Astrocyte (in vitro differentiated cells and primary cell): ENCODE measurements around the gene DNAH1. TPM values are rescaled to one million over a fixed set of nuclear protein-coding genes. Genes with fewer than 3 reads are reported as not detected.

Experiments used
- DNase-seq: peaks from one replicate; pipeline ENCODE4 v3.0.0-alpha.2; 2010; ENCODE audit warnings: low read depth
- FAIRE-seq: peaks from 2 replicates; lab custom pipeline; 2011; peaks lifted over from hg19 to GRCh38; lab: Jason Lieb, UNC
- H2AFZ ChIP-seq: 2 replicates; pipeline ENCODE4 v1.6.0; 2012; ENCODE audit warnings: low read depth, low read length, inconsistent platforms
- H3K27ac ChIP-seq: 2 replicates; pipeline ENCODE4 v1.5.1; 2011; ENCODE audit warnings: low read depth, low read length, inconsistent platforms
- H3K27me3 ChIP-seq: 2 replicates; pipeline ENCODE4 v1.6.0; 2011; ENCODE audit warnings: low read length, inconsistent platforms; ENCODE audit not compliant: insufficient read depth
- H3K36me3 ChIP-seq: 2 replicates; pipeline ENCODE4 v1.5.1; 2011; ENCODE audit warnings: low read length, inconsistent platforms; ENCODE audit not compliant: insufficient read depth
- H3K4me1 ChIP-seq: 2 replicates; pipeline ENCODE4 v1.5.1; 2011; ENCODE audit warnings: low read length, inconsistent platforms; ENCODE audit not compliant: insufficient read depth
- H3K4me2 ChIP-seq: 2 replicates; pipeline ENCODE4 v1.6.0; 2012; ENCODE audit warnings: low read length, inconsistent platforms
- H3K4me3 ChIP-seq: 2 replicates; pipeline ENCODE4 v1.5.1; 2011; ENCODE audit warnings: low read depth, mild to moderate bottlenecking, low read length, inconsistent platforms; ENCODE audit not compliant: insufficient read depth
- H3K79me2 ChIP-seq: 2 replicates; pipeline ENCODE4 v1.6.0; 2012; ENCODE audit warnings: mild to moderate bottlenecking, low read length, inconsistent platforms; ENCODE audit not compliant: insufficient read depth
- H3K9ac ChIP-seq: 2 replicates; pipeline ENCODE4 v1.6.0; 2012; ENCODE audit warnings: mild to moderate bottlenecking, low read length, inconsistent platforms
- H3K9me3 ChIP-seq: 2 replicates; pipeline ENCODE4 v1.5.1; 2012; ENCODE audit warnings: low read depth, mild to moderate bottlenecking, low read length, inconsistent platforms; ENCODE audit not compliant: insufficient read depth
- H4K20me1 ChIP-seq: 2 replicates; pipeline ENCODE4 v1.6.0; 2012; ENCODE audit warnings: low read length, inconsistent platforms; ENCODE audit not compliant: insufficient read depth
- H3K27ac Mint-ChIP-seq: one replicate; pipeline ENCODE4 v1.8.0; 2021; ENCODE audit warnings: mild to moderate bottlenecking, mixed read lengths; ENCODE audit not compliant: unreplicated experiment
- H3K27me3 Mint-ChIP-seq: one replicate; pipeline ENCODE4 v1.8.0; 2021; ENCODE audit warnings: low read depth, mixed read lengths; ENCODE audit not compliant: unreplicated experiment
- H3K36me3 Mint-ChIP-seq: one replicate; pipeline ENCODE4 v1.8.0; 2021; ENCODE audit warnings: low read depth, mixed read lengths; ENCODE audit not compliant: unreplicated experiment
- H3K4me1 Mint-ChIP-seq: one replicate; pipeline ENCODE4 v1.8.0; 2021; ENCODE audit warnings: low read depth, mixed read lengths; ENCODE audit not compliant: unreplicated experiment
- H3K4me3 Mint-ChIP-seq: one replicate; pipeline ENCODE4 v1.8.0; 2021; ENCODE audit warnings: mild to moderate bottlenecking, moderate library complexity, mixed read lengths; ENCODE audit not compliant: unreplicated experiment
- H3K9me3 Mint-ChIP-seq: one replicate; pipeline ENCODE4 v1.8.0; 2021; ENCODE audit warnings: mild to moderate bottlenecking, mixed read lengths; ENCODE audit not compliant: unreplicated experiment
- CTCF ChIP-seq: IDR thresholded peaks from 2 replicates; pipeline ENCODE4 v1.5.1; 2011; ENCODE audit warnings: low read depth, mild to moderate bottlenecking, inconsistent platforms, low read length, moderate library complexity; ENCODE audit not compliant: insufficient read depth
- EZH2 ChIP-seq: IDR thresholded peaks from 2 replicates; pipeline ENCODE4 v1.6.1; 2012; ENCODE audit warnings: mild to moderate bottlenecking, low read length, inconsistent platforms; ENCODE audit not compliant: insufficient read depth
- total RNA-seq: library from RNA; stranded (reverse); gene quantifications from 2 replicates; pipeline ENCODE4 v1.2.1, GENCODE V29; 2021

DNAH1 gene
- total RNA-seq, 1 donor from 2014 or later: 2.3 TPM

DNA sequence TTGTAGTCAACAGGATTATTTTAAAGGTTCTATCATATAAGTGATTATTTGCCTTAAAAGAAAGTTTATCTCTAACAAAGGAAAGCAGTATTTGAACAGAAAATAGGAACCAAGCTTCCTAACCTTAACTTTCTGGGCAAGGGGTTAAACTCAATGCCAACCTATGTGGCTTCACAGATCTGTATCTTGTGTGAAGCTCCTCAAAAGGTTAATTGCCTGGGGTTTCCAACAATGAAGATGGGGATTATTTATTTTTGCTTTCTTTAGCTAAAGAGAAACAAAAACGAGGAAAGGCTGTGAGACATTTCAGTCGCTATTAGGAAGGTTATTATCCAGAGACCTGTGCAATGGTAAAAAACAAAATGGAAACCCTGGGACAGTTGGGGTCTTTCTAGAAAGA, 36.5 kb upstream of the DNAH1 start:
- H3K27me3 Mint-ChIP-seq: no peaks in the 10 kb centered on the region
- peaks cover 27% of the 10 kb centered on the region for H3K4me1 Mint-ChIP-seq
- Histone ChIP-seq H4K20me1 (peaks cover 36% of the 10 kb centered on the region), H3K27me3 (no peaks in the 10 kb centered on the region), H3K27ac (no peak overlapping the region), H3K4me2 (peak overlapping the region; percentile 99), H3K79me2 (peaks cover 36% of the 10 kb centered on the region), H2AFZ (peak overlapping the region; percentile 0), H3K36me3 (no peaks in the 10 kb centered on the region), H3K4me3 (peak overlapping the region; percentile 99), H3K9ac (peak overlapping the region; percentile 21), H3K9me3 (no peaks in the 10 kb centered on the region), H3K4me1 (peaks cover 25% of the 10 kb centered on the region)
- TF ChIP-seq CTCF (no peak), EZH2 (no peak)
- no peak for DNase-seq
- H3K27ac Mint-ChIP-seq: peak overlapping the region; percentile 66
- H3K4me3 Mint-ChIP-seq: peak overlapping the region; percentile 93
- H3K36me3 Mint-ChIP-seq: peaks cover 4% of the 10 kb centered on the region
- no peak for FAIRE-seq
- H3K9me3 Mint-ChIP-seq: no peaks in the 10 kb centered on the region

DNA sequence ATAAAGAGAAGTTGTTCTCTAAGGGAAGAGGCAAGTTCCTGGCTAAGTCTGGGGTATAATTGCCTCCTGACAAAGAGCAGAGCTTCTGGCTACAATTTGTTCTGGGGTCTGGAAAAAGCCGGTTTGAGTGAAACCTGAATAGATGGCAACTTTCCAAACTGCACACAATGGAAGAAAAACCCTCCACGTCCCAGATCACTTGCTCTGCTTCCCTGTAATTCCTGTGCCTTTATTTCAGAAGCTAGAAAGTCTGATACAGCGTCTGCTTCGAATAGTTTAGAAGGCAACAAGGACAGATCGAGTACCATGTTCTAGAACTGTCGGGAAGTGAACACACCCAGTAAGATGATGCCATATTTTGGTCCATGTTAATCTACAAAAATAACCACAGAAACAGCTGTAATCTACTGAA, 36.1 kb upstream of the DNAH1 start:
- H3K27me3 ChIP-seq: no peaks in the 10 kb centered on the region
- Mint-ChIP-seq H3K27ac (no peak overlapping the region), H3K27me3 (no peaks in the 10 kb centered on the region), H3K36me3 (peaks cover 4% of the 10 kb centered on the region), H3K9me3 (no peaks in the 10 kb centered on the region), H3K4me1 (peaks cover 25% of the 10 kb centered on the region), H3K4me3 (peak overlapping the region; percentile 93)
- no peaks in the 10 kb centered on the region for H3K36me3 ChIP-seq
- H2AFZ ChIP-seq: peak overlapping the region; percentile 0
- H3K79me2 ChIP-seq: peaks cover 31% of the 10 kb centered on the region
- peak overlapping the region; percentile 21 for H3K9ac ChIP-seq
- H3K27ac ChIP-seq: no peak overlapping the region
- H3K4me3 ChIP-seq: no peak overlapping the region
- TF ChIP-seq CTCF (no peak), EZH2 (no peak)
- no peaks in the 10 kb centered on the region for H3K9me3 ChIP-seq
- H3K4me1 ChIP-seq: peaks cover 25% of the 10 kb centered on the region
- FAIRE-seq (no peak), DNase-seq (peak; percentile 52)
- peak overlapping the region; percentile 99 for H3K4me2 ChIP-seq
- peaks cover 31% of the 10 kb centered on the region for H4K20me1 ChIP-seq

- H3K36me3 ChIP-seq: no peaks in the 10 kb centered on the region
- Mint-ChIP-seq H3K4me1 (peaks cover 27% of the 10 kb centered on the region), H3K27me3 (no peaks in the 10 kb centered on the region), H3K36me3 (peaks cover 4% of the 10 kb centered on the region), H3K4me3 (no peak overlapping the region), H3K9me3 (no peaks in the 10 kb centered on the region), H3K27ac (peak overlapping the region; percentile 12)
- peaks cover 25% of the 10 kb centered on the region for H3K4me1 ChIP-seq
- H3K4me2 ChIP-seq: no peak overlapping the region
- peaks cover 10% of the 10 kb centered on the region for H4K20me1 ChIP-seq
- peaks cover 17% of the 10 kb centered on the region for H3K79me2 ChIP-seq
- H3K27ac ChIP-seq: no peak overlapping the region
- H3K27me3 ChIP-seq: no peaks in the 10 kb centered on the region
- FAIRE-seq (no peak), DNase-seq (no peak)
- H3K9ac ChIP-seq: no peak overlapping the region
- H3K4me3 ChIP-seq: no peak overlapping the region
- TF ChIP-seq CTCF: no peak
- TF ChIP-seq EZH2: no peak
- no peaks in the 10 kb centered on the region for H3K9me3 ChIP-seq
- no peak overlapping the region for H2AFZ ChIP-seq
These were observed 33.9 kb upstream of the DNAH1 start for GRCh38 chr3:52281981-52282801.
